Measurements from ENCODE around the gene CYB561D2. TPM values are rescaled to one million over a fixed set of nuclear protein-coding genes. Genes with fewer than 3 reads are reported as not detected.

Gene CYB561D2
- total RNA-seq, 4 donors from 2014 or later: 23.6 to 66.0 (median 43.6) TPM

DNA sequence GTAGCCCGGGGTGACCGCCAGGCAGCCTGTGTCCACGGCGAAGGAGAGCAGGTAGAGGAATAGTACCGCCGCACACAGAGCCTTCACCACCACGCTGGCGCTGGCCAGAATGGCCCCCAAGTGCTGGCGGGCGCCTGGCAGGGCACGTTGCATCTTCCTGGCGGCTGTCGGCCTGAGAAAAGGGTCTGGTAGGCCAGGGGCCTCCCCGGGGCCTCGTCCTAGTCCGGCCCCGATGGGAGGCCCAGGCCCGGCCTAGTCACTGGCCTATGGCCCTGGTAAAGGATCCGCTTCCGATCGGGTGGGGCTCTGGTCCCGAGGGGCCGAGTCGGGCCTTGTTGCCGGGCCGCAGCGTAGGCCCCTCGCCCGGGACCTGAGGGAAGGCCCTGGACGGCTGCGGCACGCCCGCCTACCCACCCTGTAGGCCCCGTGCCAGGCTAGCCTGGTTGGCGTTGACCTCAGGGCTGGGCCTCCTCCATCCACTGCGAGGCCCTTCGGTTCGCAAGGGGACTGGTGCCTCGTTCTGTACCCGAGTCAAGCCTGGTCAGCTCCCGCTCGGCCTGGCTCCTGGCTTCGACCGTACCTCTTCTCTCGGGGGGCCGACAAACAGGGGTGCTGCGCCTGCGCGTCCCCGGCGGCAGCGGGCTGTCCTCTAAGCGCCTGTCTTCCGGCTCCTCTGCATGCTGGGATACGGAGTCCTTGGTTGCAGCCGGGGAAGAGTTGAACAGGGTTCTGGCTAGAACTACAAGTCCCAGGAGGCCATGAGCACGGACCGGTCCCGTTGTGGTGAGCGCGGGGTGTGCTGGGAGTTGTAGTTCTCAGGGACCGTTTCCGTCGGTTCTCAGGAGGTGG is 8.5 kb downstream of the CYB561D2 start, which contains the start of gene TMEM115:
TSS of gene TMEM115 (minus strand) at position 611 of the 849 bp plus-strand sequence. CDS start at position 153, 458 bp downstream.
- H3K4me3 ChIP-seq (replicated peaks in 1 of 3): peak within 1 kb of the TSS; percentile 58 to 92 (median 87)
- H3K27ac ChIP-seq: peak within 1 kb of the TSS; percentile 85 to 90 (median 89)
- TF ChIP-seq POLR2A (IDR thresholded peaks at IDR 0.05): peak; percentile 38 to 83
- TF ChIP-seq, protein P1, sequence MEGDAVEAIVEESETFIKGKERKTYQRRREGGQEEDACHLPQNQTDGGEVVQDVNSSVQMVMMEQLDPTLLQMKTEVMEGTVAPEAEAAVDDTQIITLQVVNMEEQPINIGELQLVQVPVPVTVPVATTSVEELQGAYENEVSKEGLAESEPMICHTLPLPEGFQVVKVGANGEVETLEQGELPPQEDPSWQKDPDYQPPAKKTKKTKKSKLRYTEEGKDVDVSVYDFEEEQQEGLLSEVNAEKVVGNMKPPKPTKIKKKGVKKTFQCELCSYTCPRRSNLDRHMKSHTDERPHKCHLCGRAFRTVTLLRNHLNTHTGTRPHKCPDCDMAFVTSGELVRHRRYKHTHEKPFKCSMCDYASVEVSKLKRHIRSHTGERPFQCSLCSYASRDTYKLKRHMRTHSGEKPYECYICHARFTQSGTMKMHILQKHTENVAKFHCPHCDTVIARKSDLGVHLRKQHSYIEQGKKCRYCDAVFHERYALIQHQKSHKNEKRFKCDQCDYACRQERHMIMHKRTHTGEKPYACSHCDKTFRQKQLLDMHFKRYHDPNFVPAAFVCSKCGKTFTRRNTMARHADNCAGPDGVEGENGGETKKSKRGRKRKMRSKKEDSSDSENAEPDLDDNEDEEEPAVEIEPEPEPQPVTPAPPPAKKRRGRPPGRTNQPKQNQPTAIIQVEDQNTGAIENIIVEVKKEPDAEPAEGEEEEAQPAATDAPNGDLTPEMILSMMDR (IDR thresholded peaks at IDR 0.05): no peak
- no peaks in the 10 kb centered on the region for H3K9me3 ChIP-seq
- peak; percentile 98 for DNase-seq
- 0 to 3% methylated on average over 13 to 14 of the region's 64 CpGs for WGBS, 2 donors
- intact Hi-C loops (cut with DNase I): no loop called here
- peaks cover 36 to 44% of the 10 kb centered on the region in 2 donors for H3K4me1 ChIP-seq
- H3K27me3 ChIP-seq: no peaks in the 10 kb centered on the region
- H3K36me3 ChIP-seq: peaks cover 13% of the 10 kb centered on the region in 2 donors

- no peak overlapping the region for H3K4me3 ChIP-seq (replicated peaks in 1 of 3)
- H3K27ac ChIP-seq: peak overlapping the region in 1 of 3 donors; percentile 90
- intact Hi-C loops (cut with DNase I): no loop called here
- TF ChIP-seq, protein P1 (IDR thresholded peaks at IDR 0.05): no peak
- TF ChIP-seq POLR2A (IDR thresholded peaks at IDR 0.05): no peak
- H3K27me3 ChIP-seq: no peaks in the 10 kb centered on the region
- H3K36me3 ChIP-seq: peaks cover 7% of the 10 kb centered on the region in 2 donors
- H3K4me1 ChIP-seq: peaks cover 41 to 47% of the 10 kb centered on the region in 2 donors
- WGBS, 2 donors: 31 to 35% methylated on average over 8 of the region's 8 CpGs
- DNase-seq: no peak
- no peaks in the 10 kb centered on the region for H3K9me3 ChIP-seq
Observed at GRCh38 chr3:50359760-50360110, 9.1 kb downstream of the CYB561D2 start.

DNA sequence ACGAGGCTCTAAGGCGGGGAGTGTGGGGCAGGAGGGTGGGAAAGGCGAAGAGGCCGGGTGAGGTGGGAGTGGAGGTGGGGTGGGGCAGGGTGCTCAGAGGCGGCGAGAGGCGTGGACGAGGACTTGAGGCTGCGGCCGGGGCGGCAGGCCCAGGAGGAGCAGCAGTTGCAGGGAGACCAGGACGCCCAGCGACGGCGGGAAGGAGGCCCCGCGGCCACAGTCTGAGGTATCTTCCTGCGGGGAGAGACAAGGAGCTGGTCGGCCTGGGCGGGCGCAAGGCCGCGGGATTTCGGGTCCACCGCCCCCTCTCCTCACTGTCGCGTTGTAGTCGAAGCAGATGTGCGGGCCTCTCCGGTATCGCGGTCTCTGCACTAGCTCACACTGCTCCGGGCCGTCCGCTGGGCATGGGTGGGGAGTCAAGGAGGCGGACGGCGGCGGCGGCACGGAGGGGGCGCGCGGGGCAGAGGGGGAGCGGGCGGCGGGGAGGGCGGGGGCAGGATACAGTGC is 14.0 kb downstream of the CYB561D2 start:
- intact Hi-C loops (cut with DNase I): no loop called here
- DNase-seq: peak; percentile 26 to 44
- no peaks in the 10 kb centered on the region for H3K36me3 ChIP-seq
- H3K9me3 ChIP-seq: no peaks in the 10 kb centered on the region
- H3K4me1 ChIP-seq: peaks cover 14 to 15% of the 10 kb centered on the region in 2 donors
- no peaks in the 10 kb centered on the region for H3K27me3 ChIP-seq
- WGBS, 2 donors: 22 to 25% methylated on average over 14 to 17 of the region's 48 CpGs
- TF ChIP-seq, protein P1 (IDR thresholded peaks at IDR 0.05): no peak
- TF ChIP-seq POLR2A (IDR thresholded peaks at IDR 0.05): no peak
- peak overlapping the region in 1 of 3 donors; percentile 55 for H3K4me3 ChIP-seq (replicated peaks in 1 of 3)
- H3K27ac ChIP-seq: peak overlapping the region in 1 of 3 donors; percentile 68

DNA sequence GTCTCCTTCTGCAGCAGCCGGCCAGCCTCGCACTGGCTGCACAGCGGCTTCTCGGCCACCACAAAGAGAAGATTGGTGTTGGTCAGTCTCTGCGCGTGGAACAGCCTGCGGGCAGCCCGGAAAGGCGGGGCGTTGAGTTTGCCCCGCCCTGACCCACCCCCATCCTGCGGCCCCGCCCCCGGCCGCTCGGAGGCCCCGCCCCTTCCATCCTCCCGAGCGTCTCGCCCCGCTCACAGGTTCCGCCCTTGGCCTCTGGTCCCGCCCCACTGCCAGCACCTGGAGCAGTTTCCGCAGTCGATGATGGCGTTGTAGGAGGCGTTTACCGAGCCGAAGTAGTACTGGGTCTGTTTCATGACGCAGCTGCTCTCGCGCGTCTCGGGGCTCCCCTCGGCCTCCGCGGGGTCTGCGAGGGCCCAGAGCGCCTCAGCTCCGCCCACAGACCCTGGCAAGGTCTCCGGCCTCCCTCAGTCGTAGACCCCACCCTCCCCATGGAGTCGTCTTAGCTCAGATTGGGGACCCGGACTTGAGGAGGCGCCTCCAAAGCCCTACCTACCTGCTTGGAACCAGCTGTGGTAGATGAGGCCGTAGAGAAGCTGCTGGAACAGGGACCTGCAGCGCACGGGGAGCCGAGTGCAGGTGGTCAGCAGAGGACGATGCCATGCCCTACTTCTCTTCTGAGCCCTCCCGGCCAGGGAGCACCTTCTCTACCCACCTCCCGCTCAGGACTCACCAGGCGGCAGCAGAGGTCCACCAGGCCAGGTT is 14.6 kb downstream of the CYB561D2 start:
- intact Hi-C loops (cut with DNase I): no loop called here
- WGBS, 2 donors: 7 to 18% methylated on average over 18 to 33 of the region's 53 CpGs
- Histone ChIP-seq H3K4me3 (replicated peaks in 1 of 3) (peak overlapping the region in 2 of 3 donors; percentile 50 to 55), H3K9me3 (no peaks in the 10 kb centered on the region), H3K27me3 (no peaks in the 10 kb centered on the region), H3K27ac (peak overlapping the region in 2 of 3 donors; percentile 7 to 68), H3K4me1 (peaks cover 14 to 15% of the 10 kb centered on the region in 2 donors), H3K36me3 (no peaks in the 10 kb centered on the region)
- peak; percentile 90 for DNase-seq
- TF ChIP-seq, protein P1 (IDR thresholded peaks at IDR 0.05): peak in 1 of 6 experiments; percentile 5
- peak in 1 of 2 donors; percentile 73 for TF ChIP-seq POLR2A (IDR thresholded peaks at IDR 0.05)

Measured in thyroid gland (tissue), 4 donors.